Lower lobe of right lung (tissue), 2 donors: ENCODE measurements around the gene CYS1. TPM values are rescaled to one million over a fixed set of nuclear protein-coding genes. Genes with fewer than 3 reads are reported as not detected.

Experiments
- ATAC-seq, 2 donors: fragments of 200-7000 bp; cut with Tn5 transposase; one replicate each; pipeline ENCODE4 v1.9.1; 2020 to 2022; ENCODE audit warnings: mild to moderate bottlenecking in 2 of 2, moderate library complexity in 2 of 2
- DNase-seq: peaks from one replicate; pipeline ENCODE4 v3.0.0-alpha.2; 2020
- H3K27ac ChIP-seq: fragments of 200-600 bp; one replicate; pipeline ENCODE4 v1.8.0; 2022
- H3K27me3 ChIP-seq: fragments of 200-600 bp; one replicate; pipeline ENCODE4 v1.8.0; 2022; ENCODE audit warnings: low read depth
- H3K36me3 ChIP-seq: fragments of 200-600 bp; one replicate; pipeline ENCODE4 v1.8.0; 2022; ENCODE audit warnings: mild to moderate bottlenecking
- H3K4me1 ChIP-seq: fragments of 200-600 bp; one replicate; pipeline ENCODE4 v1.8.0; 2022
- H3K4me3 ChIP-seq: fragments of 200-600 bp; one replicate; pipeline ENCODE4 v1.8.0; 2022; ENCODE audit warnings: mild to moderate bottlenecking
- H3K9me3 ChIP-seq: fragments of 200-600 bp; one replicate; pipeline ENCODE4 v1.8.0; 2022
- intact Hi-C: fragments of 100-400 bp; cut with DNase I; formaldehyde crosslinking; loops from one replicate; pipeline ENCODE4 v1.11.0; 2022
- total RNA-seq: library from RNA; stranded (reverse); fragmentation: NEBNext Ultra II Directional; extraction: Animal tissue kit (Norgen Biotek cat#: 25700); gene quantifications from one replicate; pipeline ENCODE4 v1.2.1, GENCODE V29; 2021
- TF ChIP-seq, protein P1 (sequence below): fragments of 200-600 bp; IDR thresholded peaks from one replicate; pipeline ENCODE4 v1.8.0; 2022; ENCODE audit warnings: antibody characterized with exemption, mild to moderate bottlenecking
- donor health status: DM: no; HTN: yes; CAD: no; lungs with severe emphysema.

Gene CYS1
- total RNA-seq, 1 donor from 2014 or later: 2.6 TPM

GRCh38 chr2:10052216-10052615, 28.0 kb downstream of the CYS1 start:
- peaks cover 84% of the 10 kb centered on the region for H3K36me3 ChIP-seq
- TF ChIP-seq, protein P1, sequence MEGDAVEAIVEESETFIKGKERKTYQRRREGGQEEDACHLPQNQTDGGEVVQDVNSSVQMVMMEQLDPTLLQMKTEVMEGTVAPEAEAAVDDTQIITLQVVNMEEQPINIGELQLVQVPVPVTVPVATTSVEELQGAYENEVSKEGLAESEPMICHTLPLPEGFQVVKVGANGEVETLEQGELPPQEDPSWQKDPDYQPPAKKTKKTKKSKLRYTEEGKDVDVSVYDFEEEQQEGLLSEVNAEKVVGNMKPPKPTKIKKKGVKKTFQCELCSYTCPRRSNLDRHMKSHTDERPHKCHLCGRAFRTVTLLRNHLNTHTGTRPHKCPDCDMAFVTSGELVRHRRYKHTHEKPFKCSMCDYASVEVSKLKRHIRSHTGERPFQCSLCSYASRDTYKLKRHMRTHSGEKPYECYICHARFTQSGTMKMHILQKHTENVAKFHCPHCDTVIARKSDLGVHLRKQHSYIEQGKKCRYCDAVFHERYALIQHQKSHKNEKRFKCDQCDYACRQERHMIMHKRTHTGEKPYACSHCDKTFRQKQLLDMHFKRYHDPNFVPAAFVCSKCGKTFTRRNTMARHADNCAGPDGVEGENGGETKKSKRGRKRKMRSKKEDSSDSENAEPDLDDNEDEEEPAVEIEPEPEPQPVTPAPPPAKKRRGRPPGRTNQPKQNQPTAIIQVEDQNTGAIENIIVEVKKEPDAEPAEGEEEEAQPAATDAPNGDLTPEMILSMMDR: no peak
- DNase-seq (peak; percentile 37), ATAC-seq (no peak)
- H3K27me3 ChIP-seq: no peaks in the 10 kb centered on the region
- no peak overlapping the region for H3K4me3 ChIP-seq
- H3K27ac ChIP-seq: no peak overlapping the region
- intact Hi-C loops: no loop called here
- H3K4me1 ChIP-seq: peaks cover 58% of the 10 kb centered on the region
- no peaks in the 10 kb centered on the region for H3K9me3 ChIP-seq

GRCh38 chr2:10048501-10049171, 31.6 kb downstream of the CYS1 start:
- intact Hi-C loops: loop anchor here (10.0 kb wide), 1 partner anchor 64 kb away; no protein-coding TSS in a partner anchor
- no peak overlapping the region for H3K4me3 ChIP-seq
- no peak for ATAC-seq

DNA sequence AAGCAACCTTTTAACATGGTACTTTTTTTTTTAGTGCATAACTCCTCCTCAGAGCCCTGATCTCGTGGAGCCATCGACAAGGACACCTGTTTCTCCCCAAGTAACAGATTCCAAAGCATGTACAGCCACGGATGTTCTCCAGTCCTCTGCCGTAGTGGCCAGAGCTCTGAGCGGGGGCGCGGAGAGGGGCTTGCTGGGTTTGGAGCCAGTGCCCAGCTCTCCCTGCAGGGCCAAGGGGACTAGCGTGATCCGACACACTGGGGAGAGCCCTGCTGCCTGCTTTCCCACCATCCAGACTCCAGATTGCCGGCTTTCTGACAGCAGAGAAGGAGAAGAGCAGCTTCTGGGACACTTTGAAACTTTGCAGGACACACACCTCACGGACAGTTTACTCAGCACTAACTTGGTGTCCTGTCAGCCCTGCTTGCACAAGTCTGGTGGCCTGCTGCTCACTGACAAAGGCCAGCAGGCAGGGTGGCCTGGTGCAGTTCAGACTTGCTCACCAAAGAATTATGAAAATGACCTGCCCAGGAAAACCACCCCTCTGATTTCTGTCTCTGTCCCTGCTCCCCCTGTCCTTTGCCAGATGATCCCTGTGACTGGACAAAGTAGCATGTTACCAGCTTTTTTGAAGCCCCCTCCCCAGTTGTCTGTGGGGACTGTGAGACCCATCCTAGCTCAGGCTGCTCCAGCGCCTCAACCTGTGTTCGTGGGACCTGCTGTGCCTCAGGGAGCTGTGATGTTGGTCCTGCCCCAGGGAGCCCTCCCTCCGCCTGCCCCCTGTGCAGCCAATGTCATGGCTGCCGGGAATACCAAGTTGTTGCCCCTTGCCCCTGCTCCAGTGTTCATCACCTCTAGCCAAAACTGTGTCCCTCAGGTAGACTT, 32.4 kb downstream of the CYS1 start:
- H3K9me3 ChIP-seq: no peaks in the 10 kb centered on the region
- no peaks in the 10 kb centered on the region for H3K27me3 ChIP-seq
- TF ChIP-seq, protein P1: no peak
- peak; percentile 34 for DNase-seq
- no peak overlapping the region for H3K4me3 ChIP-seq
- no peak overlapping the region for H3K27ac ChIP-seq
- intact Hi-C loops: loop anchor here (10.0 kb wide), 1 partner anchor 63 kb away; no protein-coding TSS in a partner anchor
- ATAC-seq: no peak
- peaks cover 59% of the 10 kb centered on the region for H3K4me1 ChIP-seq
- H3K36me3 ChIP-seq: peaks cover 68% of the 10 kb centered on the region

More at GRCh38 chr2:10048501-10049171, 31.6 kb downstream of the CYS1 start:
- peak; percentile 38 for DNase-seq
- Histone ChIP-seq H3K27ac (no peak overlapping the region), H3K36me3 (peaks cover 76% of the 10 kb centered on the region), H3K27me3 (no peaks in the 10 kb centered on the region), H3K9me3 (no peaks in the 10 kb centered on the region), H3K4me1 (peaks cover 66% of the 10 kb centered on the region)
- TF ChIP-seq, protein P1: peak; percentile 61

GRCh38 chr2:10046931-10047330, 33.3 kb downstream of the CYS1 start:
- Histone ChIP-seq H3K27ac (no peak overlapping the region), H3K27me3 (no peaks in the 10 kb centered on the region), H3K4me3 (no peak overlapping the region), H3K4me1 (peaks cover 61% of the 10 kb centered on the region), H3K9me3 (no peaks in the 10 kb centered on the region), H3K36me3 (peaks cover 59% of the 10 kb centered on the region)
- ATAC-seq (no peak), DNase-seq (peak; percentile 15)
- TF ChIP-seq, protein P1: no peak
- intact Hi-C loops: loop anchor here (10.0 kb wide), 1 partner anchor 62 kb away; no protein-coding TSS in a partner anchor

GRCh38 chr2:10045561-10046355, 34.5 kb downstream of the CYS1 start:
- Histone ChIP-seq H3K4me3 (peak overlapping the region; percentile 63), H3K27ac (peak overlapping the region; percentile 94), H3K27me3 (no peaks in the 10 kb centered on the region), H3K9me3 (no peaks in the 10 kb centered on the region), H3K4me1 (peaks cover 72% of the 10 kb centered on the region), H3K36me3 (peaks cover 47% of the 10 kb centered on the region)
- TF ChIP-seq, protein P1: no peak
- ATAC-seq (no peak), DNase-seq (peak; percentile 52)
- intact Hi-C loops: loop anchor here (10.0 kb wide), 1 partner anchor 61 kb away; no protein-coding TSS in a partner anchor
